Left lobe of liver (tissue), 2 donors: Measurements from ENCODE around the gene RFX1. TPM values are rescaled to one million over a fixed set of nuclear protein-coding genes. Genes with fewer than 3 reads are reported as not detected.

Experiments
- ATAC-seq: fragments of 200-7000 bp; cut with Tn5 transposase; one replicate; pipeline ENCODE4 v1.9.1; 2020; ENCODE audit warnings: mild to moderate bottlenecking, moderate library complexity
- DNase-seq: peaks from one replicate; pipeline ENCODE4 v3.0.0-alpha.2; 2020; ENCODE audit warnings: low spot score
- total RNA-seq: library from RNA; stranded (reverse); gene quantifications from one replicate; pipeline ENCODE4 v1.2.1, GENCODE V29; 2021
- donor health status: DM: no; HTN: no; CAD: no; lungs with moderate emphysema.
- donor health status: DM: no; HTN: yes; CAD: no.

Gene RFX1
- total RNA-seq, 1 donor from 2014 or later, result 7.0 TPM

GRCh38 chr19:13914777-13915176, 91.3 kb downstream of the RFX1 start:
- peak; percentile 61 for ATAC-seq
- no peak for DNase-seq

GRCh38 chr19:13913352-13913751, 92.8 kb downstream of the RFX1 start:
- ATAC-seq (no peak), DNase-seq (no peak)

Other genes starting within 250 kb of the RFX1 start
- gene MRI1, start 241.8 kb downstream of the RFX1 start, total RNA-seq, result 32.2 TPM
- gene C19orf53, start 231.9 kb downstream of the RFX1 start, total RNA-seq, result 35.6 TPM
- gene ZSWIM4, start 210.9 kb downstream of the RFX1 start, total RNA-seq, result 1.5 TPM
- gene NANOS3, start 129.2 kb downstream of the RFX1 start, total RNA-seq, result not detected
- gene BRME1, start 100.2 kb downstream of the RFX1 start, total RNA-seq, result 1.3 TPM
- 24.9 TPM for gene CC2D1A, start 100.1 kb downstream of the RFX1 start, total RNA-seq
- gene PODNL1, start 67.9 kb downstream of the RFX1 start, total RNA-seq, result not detected
- 11.4 TPM for gene DCAF15, start 53.8 kb downstream of the RFX1 start, total RNA-seq
- not detected for gene RLN3, start 21.8 kb upstream of the RFX1 start, total RNA-seq
- 1.4 TPM for gene IL27RA, start 25.4 kb upstream of the RFX1 start, total RNA-seq
- 42.7 TPM for gene PALM3, start 55.8 kb upstream of the RFX1 start, total RNA-seq
- 15.2 TPM for gene MISP3, start 66.5 kb upstream of the RFX1 start, total RNA-seq
- not detected for gene C19orf67, start 79.5 kb upstream of the RFX1 start, total RNA-seq
- 19.1 TPM for gene SAMD1, start 84.4 kb upstream of the RFX1 start, total RNA-seq
- 78.4 TPM for gene PRKACA, start 111.4 kb upstream of the RFX1 start, total RNA-seq
- gene ASF1B, start 130.3 kb upstream of the RFX1 start, total RNA-seq, result 0.45 TPM
- gene ADGRL1, start 199.8 kb upstream of the RFX1 start, total RNA-seq, result 1.3 TPM